NCI-H128 (cell line): ENCODE results near the gene ORAI2.

Source experiments
- DNase-seq: peaks from one replicate; lab custom pipeline; 2025; ENCODE audit not compliant: unreplicated experiment; lab: John Stamatoyannopoulos, UW

ORAI2 gene

GRCh38 chr7:102413611-102414010, 19.8 kb upstream of the ORAI2 start:
- no peak for DNase-seq

- no peak for DNase-seq
Measured at GRCh38 chr7:102415685-102416225, 17.6 kb upstream of the ORAI2 start.

- no peak for DNase-seq
Measured at GRCh38 chr7:102416406-102416805, 17.0 kb upstream of the ORAI2 start.

- no peak for DNase-seq
Measured at GRCh38 chr7:102417105-102417504, 16.3 kb upstream of the ORAI2 start.

- DNase-seq = no peak
Measured at GRCh38 chr7:102418592-102418991, 14.8 kb upstream of the ORAI2 start.

GRCh38 chr7:102421706-102422240, 11.6 kb upstream of the ORAI2 start:
- no peak for DNase-seq

- no peak for DNase-seq
Measured at GRCh38 chr7:102424129-102424551, 9.2 kb upstream of the ORAI2 start.

GRCh38 chr7:102424787-102425218, 8.6 kb upstream of the ORAI2 start:
- no peak for DNase-seq

GRCh38 chr7:102425639-102426267, 7.6 kb upstream of the ORAI2 start:
- DNase-seq = no peak

GRCh38 chr7:102426268-102427018, 6.9 kb upstream of the ORAI2 start:
- no peak for DNase-seq

GRCh38 chr7:102427019-102427405, 6.4 kb upstream of the ORAI2 start:
- no peak for DNase-seq

GRCh38 chr7:102429141-102429899, 4.1 kb upstream of the ORAI2 start:
- DNase-seq = no peak

GRCh38 chr7:102431617-102432298, 1.6 kb upstream of the ORAI2 start:
- DNase-seq = no peak

- DNase-seq = no peak
Measured at GRCh38 chr7:102432442-102433218, 745 bp upstream of the ORAI2 start.

- DNase-seq = no peak
Measured at GRCh38 chr7:102434039-102434486, 688 bp downstream of the ORAI2 start.

- no peak for DNase-seq
Measured at GRCh38 chr7:102436118-102436517, 2.7 kb downstream of the ORAI2 start.

GRCh38 chr7:102439963-102440795, 6.8 kb downstream of the ORAI2 start:
- no peak for DNase-seq

GRCh38 chr7:102444961-102445673, 11.7 kb downstream of the ORAI2 start:
- DNase-seq = no peak
